Mucosa of stomach (tissue), 1 donor: ENCODE data around the gene NOP9.

ENCODE experiments used
- H3K27me3 ChIP-seq: one replicate; pipeline ENCODE4 v1.7.0; 2013; ENCODE audit warnings: mild to moderate bottlenecking, low read length; ENCODE audit not compliant: control insufficient read depth, insufficient read depth
- H3K36me3 ChIP-seq: one replicate; pipeline ENCODE4 v1.7.0; 2013; ENCODE audit warnings: low read length; ENCODE audit not compliant: control insufficient read depth, insufficient read depth
- H3K4me1 ChIP-seq: one replicate; pipeline ENCODE4 v1.7.0; 2013; ENCODE audit warnings: mild to moderate bottlenecking, low read length; ENCODE audit not compliant: control insufficient read depth, insufficient read depth
- H3K4me3 ChIP-seq: one replicate; pipeline ENCODE4 v1.7.0; 2013; ENCODE audit warnings: low read length
- H3K9ac ChIP-seq: one replicate; pipeline ENCODE4 v1.7.0; 2013; ENCODE audit warnings: mild to moderate bottlenecking, low read length, moderate library complexity
- H3K9me3 ChIP-seq: one replicate; pipeline ENCODE4 v1.7.0; 2013; ENCODE audit warnings: mild to moderate bottlenecking, low read length, moderate library complexity; ENCODE audit not compliant: control insufficient read depth
- donor health status: Pancreatic carcinoma.

Gene NOP9

GRCh38 chr14:24329073-24329663 lies 29.5 kb downstream of the NOP9 start:
- peak overlapping the region; percentile 15 for H3K9ac ChIP-seq
- H3K4me3 ChIP-seq, result no peak overlapping the region
- peaks cover 19% of the 10 kb centered on the region for H3K27me3 ChIP-seq
- H3K4me1 ChIP-seq, result peaks cover 20% of the 10 kb centered on the region
- H3K9me3 ChIP-seq, result no peaks in the 10 kb centered on the region
- no peaks in the 10 kb centered on the region for H3K36me3 ChIP-seq

- peaks cover 26% of the 10 kb centered on the region for H3K4me1 ChIP-seq
- H3K4me3 ChIP-seq, result no peak overlapping the region
- H3K9ac ChIP-seq, result peak overlapping the region; percentile 15
- H3K9me3 ChIP-seq, result no peaks in the 10 kb centered on the region
- H3K36me3 ChIP-seq, result no peaks in the 10 kb centered on the region
- peaks cover 24% of the 10 kb centered on the region for H3K27me3 ChIP-seq
Measured at GRCh38 chr14:24329736-24330135, 30.1 kb downstream of the NOP9 start.

GRCh38 chr14:24330973-24331674 lies 31.5 kb downstream of the NOP9 start:
- Histone ChIP-seq H3K4me3 (no peak overlapping the region), H3K9ac (no peak overlapping the region), H3K27me3 (peaks cover 26% of the 10 kb centered on the region), H3K36me3 (no peaks in the 10 kb centered on the region), H3K4me1 (peaks cover 30% of the 10 kb centered on the region), H3K9me3 (no peaks in the 10 kb centered on the region)

- Histone ChIP-seq H3K9ac (no peak overlapping the region), H3K4me1 (peaks cover 30% of the 10 kb centered on the region), H3K4me3 (no peak overlapping the region), H3K27me3 (peaks cover 24% of the 10 kb centered on the region), H3K36me3 (no peaks in the 10 kb centered on the region), H3K9me3 (no peaks in the 10 kb centered on the region)
Measured at GRCh38 chr14:24331731-24332267, 32.1 kb downstream of the NOP9 start.

- Histone ChIP-seq H3K4me3 (no peak overlapping the region), H3K4me1 (peaks cover 34% of the 10 kb centered on the region), H3K9ac (no peak overlapping the region), H3K27me3 (peaks cover 24% of the 10 kb centered on the region), H3K36me3 (no peaks in the 10 kb centered on the region), H3K9me3 (no peaks in the 10 kb centered on the region)
Measured at GRCh38 chr14:24332268-24332993, 32.8 kb downstream of the NOP9 start.

GRCh38 chr14:24334431-24335291 lies 35.0 kb downstream of the NOP9 start, which contains the start of gene ADCY4:
TSS of gene ADCY4 (minus strand) at chr14:24335071. CDS start at chr14:24334652, 419 bp downstream.
- no peaks in the 10 kb centered on the region for H3K9me3 ChIP-seq
- peak within 1 kb of the TSS; percentile 22 for H3K4me3 ChIP-seq
- peaks cover 19% of the 10 kb centered on the region for H3K27me3 ChIP-seq
- H3K36me3 ChIP-seq, result peaks cover 5% of the 10 kb centered on the region
- H3K9ac ChIP-seq, result peak within 1 kb of the TSS; percentile 60
- peaks cover 50% of the 10 kb centered on the region for H3K4me1 ChIP-seq

GRCh38 chr14:24335461-24336171 lies 36.0 kb downstream of the NOP9 start:
- H3K4me3 ChIP-seq, result no peak overlapping the region
- H3K9me3 ChIP-seq, result no peaks in the 10 kb centered on the region
- H3K36me3 ChIP-seq, result peaks cover 5% of the 10 kb centered on the region
- H3K27me3 ChIP-seq, result peaks cover 19% of the 10 kb centered on the region
- H3K9ac ChIP-seq, result no peak overlapping the region
- H3K4me1 ChIP-seq, result peaks cover 55% of the 10 kb centered on the region

GRCh38 chr14:24337144-24337823 lies 37.6 kb downstream of the NOP9 start:
- H3K4me3 ChIP-seq, result no peak overlapping the region
- H3K36me3 ChIP-seq, result peaks cover 5% of the 10 kb centered on the region
- peaks cover 54% of the 10 kb centered on the region for H3K4me1 ChIP-seq
- no peak overlapping the region for H3K9ac ChIP-seq
- peaks cover 19% of the 10 kb centered on the region for H3K27me3 ChIP-seq
- H3K9me3 ChIP-seq, result no peaks in the 10 kb centered on the region

GRCh38 chr14:24337824-24338175 lies 38.1 kb downstream of the NOP9 start:
- Histone ChIP-seq H3K9me3 (no peaks in the 10 kb centered on the region), H3K9ac (no peak overlapping the region), H3K27me3 (peaks cover 19% of the 10 kb centered on the region), H3K4me3 (no peak overlapping the region), H3K4me1 (peaks cover 49% of the 10 kb centered on the region), H3K36me3 (peaks cover 5% of the 10 kb centered on the region)

GRCh38 chr14:24338843-24339242 lies 39.2 kb downstream of the NOP9 start:
- H3K4me3 ChIP-seq, result peak overlapping the region; percentile 93
- peaks cover 39% of the 10 kb centered on the region for H3K4me1 ChIP-seq
- peaks cover 5% of the 10 kb centered on the region for H3K36me3 ChIP-seq

More at GRCh38 chr14:24338843-24339242, 39.2 kb downstream of the NOP9 start:
- Histone ChIP-seq H3K9me3 (no peaks in the 10 kb centered on the region), H3K27me3 (peaks cover 13% of the 10 kb centered on the region), H3K9ac (peak overlapping the region; percentile 91)
